DND-41 (cell line): Measurements from ENCODE around the gene MLLT6.

Experiments used
- ATAC-seq: fragments of 200-7000 bp; cut with Tn5 transposase; 3 replicates; pipeline ENCODE4 v1.9.1; 2021; ENCODE audit warnings: low read depth; ENCODE audit not compliant: insufficient read depth
- DNase-seq: peaks from one replicate; pipeline ENCODE4 v3.0.0-alpha.2; 2020
- H2AFZ ChIP-seq: 2 replicates; pipeline ENCODE4 v1.6.0; 2012; ENCODE audit warnings: low read depth, low read length
- H3K27ac ChIP-seq: 2 replicates; pipeline ENCODE4 v1.5.1; 2012; ENCODE audit warnings: low read length, inconsistent platforms
- H3K27me3 ChIP-seq: fragments of 200-600 bp; sonication (generic); 2 replicates; pipeline ENCODE4 v1.6.0; 2012; ENCODE audit warnings: low read length, mild to moderate bottlenecking, inconsistent platforms; ENCODE audit not compliant: insufficient read depth, poor library complexity
- H3K36me3 ChIP-seq: 2 replicates; pipeline ENCODE4 v1.5.1; 2012; ENCODE audit warnings: low read length, inconsistent platforms; ENCODE audit not compliant: insufficient read depth
- H3K4me1 ChIP-seq: 2 replicates; pipeline ENCODE4 v1.5.1; 2012; ENCODE audit warnings: mild to moderate bottlenecking, low read length; ENCODE audit not compliant: insufficient read depth
- H3K4me2 ChIP-seq: 2 replicates; pipeline ENCODE4 v1.6.0; 2012; ENCODE audit warnings: mild to moderate bottlenecking, moderate library complexity, low read length, inconsistent platforms; ENCODE audit not compliant: insufficient read depth
- H3K4me3 ChIP-seq, 2 experiments: fragments of 200-600 bp in 1 of 2; shearing (Covaris generic) in 1 of 2; 2 replicates each; pipeline ENCODE4 v1.5.1; 2012 to 2016; ENCODE audit warnings: inconsistent platforms in 2 of 2, low read length in 2 of 2, mild to moderate bottlenecking in 2 of 2, low read depth in 1 of 2, moderate library complexity in 1 of 2
- H3K79me2 ChIP-seq: 2 replicates; pipeline ENCODE4 v1.6.0; 2012; ENCODE audit warnings: low read length, inconsistent platforms; ENCODE audit not compliant: insufficient read depth
- H3K9ac ChIP-seq: 2 replicates; pipeline ENCODE4 v1.6.0; 2012; ENCODE audit warnings: low read depth, mild to moderate bottlenecking, inconsistent platforms, low read length, moderate library complexity
- H3K9me3 ChIP-seq: 2 replicates; pipeline ENCODE4 v1.5.1; 2012; ENCODE audit warnings: low read length, moderate library complexity, mild to moderate bottlenecking, inconsistent platforms; ENCODE audit not compliant: insufficient read depth, severe bottlenecking
- H4K20me1 ChIP-seq: 2 replicates; pipeline ENCODE4 v1.6.0; 2012; ENCODE audit warnings: low read length; ENCODE audit not compliant: insufficient read depth
- CTCF ChIP-seq: IDR thresholded peaks from 2 replicates; pipeline ENCODE4 v1.5.1; 2012; ENCODE audit warnings: borderline replicate concordance, low read length, moderate library complexity, mild to moderate bottlenecking; ENCODE audit not compliant: poor library complexity, severe bottlenecking; ENCODE audit errors: extremely low read depth
- EZH2 ChIP-seq: IDR thresholded peaks from 3 replicates; pipeline ENCODE4 v1.6.1; 2012; ENCODE audit warnings: borderline replicate concordance, low read depth, mild to moderate bottlenecking, moderate library complexity, low read length, inconsistent platforms; ENCODE audit not compliant: severe bottlenecking

The MLLT6 gene

GRCh38 chr17:38706505-38707216 is 1.6 kb downstream of the MLLT6 start:
- H2AFZ ChIP-seq, result no peak overlapping the region
- TF ChIP-seq EZH2 (no peak), CTCF (no peak)
- peaks cover 47% of the 10 kb centered on the region for H3K4me1 ChIP-seq
- H3K4me3 ChIP-seq, result peak overlapping the region; percentile 26 to 94; a peak in 3 of 4 replicates
- H3K9me3 ChIP-seq, result no peaks in the 10 kb centered on the region
- DNase-seq, result no peak
- H3K79me2 ChIP-seq, result peaks cover 67% of the 10 kb centered on the region
- peaks cover 37% of the 10 kb centered on the region for H4K20me1 ChIP-seq
- peak overlapping the region; percentile 79 for H3K4me2 ChIP-seq
- H3K27me3 ChIP-seq, result no peaks in the 10 kb centered on the region
- peak overlapping the region; percentile 75 for H3K27ac ChIP-seq
- H3K36me3 ChIP-seq, result peaks cover 49% of the 10 kb centered on the region
- peak overlapping the region; percentile 90 for H3K9ac ChIP-seq
- ATAC-seq, result no peak

GRCh38 chr17:38707678-38708351 is 2.7 kb downstream of the MLLT6 start:
- ATAC-seq, result no peak
- peak overlapping the region; percentile 79; the same call in 1 of the 2 replicates for H3K4me2 ChIP-seq
- H3K4me1 ChIP-seq, result peaks cover 38% of the 10 kb centered on the region
- no peak for DNase-seq
- peaks cover 60% of the 10 kb centered on the region for H3K36me3 ChIP-seq
- H3K27ac ChIP-seq, result no peak overlapping the region
- no peaks in the 10 kb centered on the region for H3K27me3 ChIP-seq
- peak overlapping the region; percentile 90; the same call in 1 of the 2 replicates for H3K9ac ChIP-seq
- no peak overlapping the region for H2AFZ ChIP-seq
- peaks cover 67% of the 10 kb centered on the region for H3K79me2 ChIP-seq
- H4K20me1 ChIP-seq, result peaks cover 37% of the 10 kb centered on the region
- H3K9me3 ChIP-seq, result no peaks in the 10 kb centered on the region
- H3K4me3 ChIP-seq, result peak overlapping the region in 1 of 2 experiments; percentile 94; a peak in 2 of 4 replicates
- TF ChIP-seq EZH2, result no peak

GRCh38 chr17:38709104-38709820 is 4.2 kb downstream of the MLLT6 start:
- Histone ChIP-seq H4K20me1 (peaks cover 37% of the 10 kb centered on the region), H3K9me3 (no peaks in the 10 kb centered on the region), H3K9ac (peak overlapping the region; percentile 12; the same call in 1 of the 2 replicates), H3K36me3 (peaks cover 75% of the 10 kb centered on the region), H3K27ac (0 out of 2 replicates have a peak overlapping the region, but pooled peaks have one; percentile 30), H3K79me2 (peaks cover 57% of the 10 kb centered on the region), H3K27me3 (no peaks in the 10 kb centered on the region), H3K4me1 (peaks cover 26% of the 10 kb centered on the region), H3K4me3 (no peak overlapping the region), H2AFZ (no peak overlapping the region), H3K4me2 (no peak overlapping the region)
- no peak for TF ChIP-seq CTCF
- TF ChIP-seq EZH2, result no peak
- DNase-seq (no peak), ATAC-seq (no peak)
